SK-N-SH (cell line): ENCODE results near the gene ALPI. TPM values are rescaled to one million over a fixed set of nuclear protein-coding genes. Genes with fewer than 3 reads are reported as not detected.

Experiments used
- CTCF ChIA-PET: fragments of 300-600, 350-600 bp; formaldehyde crosslinking; extraction: SDS; loops from one replicate; lab custom pipeline; 2021; lab: Yijun Ruan, JAX
- POLR2A ChIA-PET: fragments of 350-600 bp; sonication (Branson Sonifier 250); formaldehyde crosslinking; extraction: SDS; loops from one replicate; lab custom pipeline; 2020; ENCODE audit warnings: antibody characterized with exemption, inconsistent platforms; lab: Yijun Ruan, JAX
- DNase-seq: peaks from one replicate; pipeline ENCODE4 v3.0.0; 2012
- H2AFZ ChIP-seq: fragments of 200-600 bp; sonication (generic); 2 replicates; pipeline ENCODE4 v1.8.1; 2016; ENCODE audit warnings: antibody characterized with exemption, mild to moderate bottlenecking, low read depth
- H3F3A ChIP-seq: fragments of 200-600 bp; sonication (generic); replicated peaks from 2 replicates; pipeline ENCODE3; 2016; ENCODE audit warnings: antibody characterized with exemption, mild to moderate bottlenecking; ENCODE audit not compliant: insufficient read depth
- H3K27ac ChIP-seq, 2 experiments: fragments of 200-500 bp in 1 of 2; fragments of 200-600 bp in 1 of 2; sonication (Bioruptor generic) in 1 of 2; sonication (generic), shearing (Covaris generic) in 1 of 2; 2 replicates each; pipeline versions ENCODE4 v1.5.1 to v1.6.1; 2014 to 2016; ENCODE audit warnings: low read depth in 2 of 2, inconsistent platforms in 1 of 2, low read length in 1 of 2, mild to moderate bottlenecking in 1 of 2, mixed read lengths in 1 of 2
- H3K27me3 ChIP-seq: fragments of 200-600 bp; sonication (generic), shearing (Covaris generic); 2 replicates; pipeline ENCODE4 v1.6.1; 2016; ENCODE audit warnings: mixed run types; ENCODE audit not compliant: insufficient read depth
- H3K36me3 ChIP-seq, 2 experiments: fragments of 200-500 bp in 1 of 2; fragments of 200-600 bp in 1 of 2; sonication (Bioruptor generic) in 1 of 2; sonication (generic) in 1 of 2; replicated peaks in 1 of 2; 2 replicates each; pipeline versions ENCODE3 to v1.5.1; 2014 to 2016; ENCODE audit warnings: low read length in 1 of 2, mild to moderate bottlenecking in 1 of 2; ENCODE audit not compliant: insufficient read depth in 2 of 2, control insufficient read depth in 1 of 2
- H3K4me1 ChIP-seq, 2 experiments: fragments of 200-500 bp in 1 of 2; fragments of 200-600 bp in 1 of 2; sonication (Bioruptor generic) in 1 of 2; sonication (generic), shearing (Covaris generic) in 1 of 2; 2 replicates each; pipeline versions ENCODE4 v1.5.1 to v1.6.1; 2014 to 2016; ENCODE audit warnings: low read depth in 1 of 2, low read length in 1 of 2, mixed run types in 1 of 2; ENCODE audit not compliant: insufficient read depth in 2 of 2, control insufficient read depth in 1 of 2
- H3K4me2 ChIP-seq: fragments of 200-600 bp; sonication (generic), shearing (Covaris generic); 2 replicates; pipeline ENCODE4 v1.6.1; 2017; ENCODE audit warnings: mixed run types
- H3K4me3 ChIP-seq, 2 experiments: fragments of 200-500 bp in 1 of 2; fragments of 200-600 bp in 1 of 2; sonication (Bioruptor generic) in 1 of 2; sonication (generic), shearing (Covaris generic) in 1 of 2; 2 replicates each; pipeline versions ENCODE4 v1.5.1 to v1.8.1; 2014 to 2016; ENCODE audit warnings: low read depth in 2 of 2, inconsistent platforms in 1 of 2, low read length in 1 of 2, mild to moderate bottlenecking in 1 of 2, mixed read lengths in 1 of 2, moderate library complexity in 1 of 2
- H3K79me2 ChIP-seq: fragments of 200-600 bp; sonication (generic); 2 replicates; pipeline ENCODE4 v1.8.1; 2017; ENCODE audit warnings: mild to moderate bottlenecking; ENCODE audit not compliant: insufficient read depth
- H3K9ac ChIP-seq: fragments of 200-600 bp; sonication (generic); 2 replicates; pipeline ENCODE4 v1.6.1; 2017; ENCODE audit warnings: mixed run types
- H3K9me2 ChIP-seq: fragments of 200-600 bp; sonication (generic); 2 replicates; pipeline ENCODE4 v1.6.1; 2017; ENCODE audit warnings: mixed run types
- H3K9me3 ChIP-seq: fragments of 200-600 bp; sonication (generic); 2 replicates; pipeline ENCODE4 v1.6.1; 2017; ENCODE audit warnings: mixed run types, mild to moderate bottlenecking, moderate library complexity
- H4K20me1 ChIP-seq: fragments of 200-600 bp; sonication (generic); 2 replicates; pipeline ENCODE4 v1.6.1; 2017; ENCODE audit warnings: mild to moderate bottlenecking, mixed run types; ENCODE audit not compliant: insufficient read depth
- CHD2 ChIP-seq: fragments of 150-350 bp; IDR thresholded peaks from 2 replicates; pipeline ENCODE4 v1.6.1; 2018; ENCODE audit warnings: low read length; ENCODE audit not compliant: partially characterized antibody
- ELF1 ChIP-seq: IDR thresholded peaks from 2 replicates; pipeline ENCODE4 v1.4.0; 2012
- EZH2phosphoT487 ChIP-seq: fragments of 200-600 bp; sonication (generic); IDR thresholded peaks from 2 replicates; pipeline ENCODE4 v1.6.1; 2017; ENCODE audit warnings: low read depth, mixed run types, mild to moderate bottlenecking, antibody characterized with exemption, moderate library complexity, borderline replicate concordance
- FOSL2 ChIP-seq: IDR thresholded peaks from 2 replicates; pipeline ENCODE4 v1.4.0; 2012; ENCODE audit warnings: low read depth, mild to moderate bottlenecking, moderate library complexity, borderline replicate concordance
- FOXJ3 ChIP-seq: sonication (generic); formaldehyde crosslinking; IDR thresholded peaks from 2 replicates; pipeline ENCODE4 v1.5.1; 2020; ENCODE audit warnings: mild to moderate bottlenecking, missing genetic modification reagents
- JUND ChIP-seq: IDR thresholded peaks from 2 replicates; pipeline ENCODE4 v1.4.0; 2012
- MEF2A ChIP-seq: IDR thresholded peaks from 2 replicates; pipeline ENCODE4 v1.4.0; 2012; ENCODE audit warnings: low read depth, borderline replicate concordance
- NFIC ChIP-seq: IDR thresholded peaks from 2 replicates; pipeline ENCODE4 v1.4.0; 2012; ENCODE audit warnings: borderline replicate concordance
- RCOR1 ChIP-seq: fragments of 150-350 bp; IDR thresholded peaks from 2 replicates; pipeline ENCODE4 v1.6.1; 2017; ENCODE audit warnings: antibody characterized with exemption, low read length
- RFX5 ChIP-seq: IDR thresholded peaks from 2 replicates; pipeline ENCODE4 v1.6.1; 2012; ENCODE audit warnings: mild to moderate bottlenecking, improper control_type of control experiment, low read length
- SMC3 ChIP-seq: IDR thresholded peaks from 2 replicates; pipeline ENCODE4 v1.6.1; 2012; ENCODE audit warnings: low read depth, low read length, improper control_type of control experiment
- TAF1 ChIP-seq: IDR thresholded peaks from 2 replicates; pipeline ENCODE4 v1.6.1; 2012; ENCODE audit warnings: low read depth, mild to moderate bottlenecking, low read length, moderate library complexity, borderline replicate concordance
- WGBS: methylation state at CpG from one replicate; pipeline ENCODE4 v1.1.6; 2017; ENCODE audit warnings: low lambda C conversion rate; 5-methylcytosine and 5-hydroxymethylcytosine counted together
- polyA plus RNA-seq, 3 experiments: library from polyadenylated mRNA; depleted of rRNA; stranded (reverse); fragments of >200 nt; gene quantifications; 2 replicates each; pipeline ENCODE4 v1.2.3, GENCODE V29; 2012
- TF ChIP-seq, protein P1 (sequence below): IDR thresholded peaks from 2 replicates; pipeline ENCODE4 v1.4.0; 2012; ENCODE audit warnings: low read depth
- TF ChIP-seq, protein P2 (sequence below): fragments of 150-350 bp; IDR thresholded peaks from 2 replicates; pipeline ENCODE4 v1.6.1; 2016; ENCODE audit warnings: mild to moderate bottlenecking, low read depth, low read length
- TF ChIP-seq, protein P3 (sequence below): fragments of 200-600 bp; sonication (generic); IDR thresholded peaks from 2 replicates; pipeline ENCODE4 v1.6.1; 2017; ENCODE audit warnings: antibody characterized with exemption, mild to moderate bottlenecking, moderate library complexity
- TF ChIP-seq, protein P4 (sequence below): IDR thresholded peaks from 2 replicates; pipeline ENCODE4 v1.4.0; 2012; ENCODE audit warnings: low read depth, borderline replicate concordance
- TF ChIP-seq, protein P5 (sequence below): IDR thresholded peaks from 2 replicates; pipeline ENCODE4 v1.6.1; 2012; ENCODE audit warnings: mild to moderate bottlenecking, low read depth, low read length, moderate library complexity

The ALPI gene
- polyA plus RNA-seq, 1 of the 3 experiments (the other 2 are of a cell fraction): not detected

DNA sequence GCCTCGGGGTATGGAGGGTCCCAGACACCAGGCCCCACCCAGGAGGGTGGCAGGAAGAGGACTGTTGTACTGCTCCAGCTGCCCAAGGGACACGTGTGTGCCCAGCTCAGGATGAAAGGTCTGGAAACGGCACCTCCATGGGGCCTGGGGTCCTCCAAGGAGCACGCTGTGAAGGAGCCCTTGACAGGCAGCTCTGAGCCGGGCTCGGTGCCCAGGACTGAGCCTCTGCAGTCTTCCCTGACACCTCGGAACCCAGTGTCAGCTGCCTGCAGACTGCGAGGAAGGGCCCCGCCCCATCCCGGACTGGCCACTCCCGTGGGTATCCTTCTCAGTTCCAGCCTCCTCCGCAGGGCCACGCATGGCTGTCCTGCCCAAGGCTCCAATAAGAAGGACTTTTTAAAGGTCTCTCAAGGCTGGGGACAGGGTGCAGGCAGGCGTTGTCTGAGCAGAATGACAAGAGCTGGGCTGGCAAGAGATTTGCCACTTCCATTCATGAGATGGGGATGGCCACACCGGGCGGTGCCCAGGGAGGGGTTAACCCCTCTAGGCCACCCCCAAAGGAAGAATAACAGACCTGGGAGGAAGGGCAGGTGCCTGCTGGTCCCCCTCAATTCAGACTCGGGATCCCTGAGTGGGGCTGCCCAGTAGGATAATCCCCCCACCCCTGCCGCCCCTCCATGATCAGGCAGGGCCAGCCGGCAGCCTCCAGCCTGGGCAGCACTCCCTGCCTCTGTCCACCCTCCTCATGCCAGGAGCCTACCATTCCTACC is 22.8 kb downstream of the ALPI start:
- Histone ChIP-seq H3K9me2 (no peaks in the 10 kb centered on the region), H3K9me3 (no peaks in the 10 kb centered on the region), H3K9ac (no peak overlapping the region), H3K4me3 (no peak overlapping the region), H4K20me1 (no peaks in the 10 kb centered on the region), H2AFZ (no peak overlapping the region), H3K27me3 (peaks cover 30% of the 10 kb centered on the region), H3K79me2 (no peaks in the 10 kb centered on the region), H3F3A (no peaks in the 10 kb centered on the region), H3K36me3 (no peaks in the 10 kb centered on the region), H3K4me1 (no peaks in the 10 kb centered on the region), H3K4me2 (no peak overlapping the region), H3K27ac (no peak overlapping the region)
- ChIA-PET CTCF (interaction anchor here (0.9 to 7.7 kb wide), 2 partner anchors 44 to 553 kb away, joined by 3 to 56 read pairs; partner anchors contain the start of gene PRSS56), POLR2A (no interaction called here)
- TF ChIP-seq MEF2A (no peak), RCOR1 (no peak), CHD2 (no peak), NFIC (no peak)
- TF ChIP-seq, protein P1, sequence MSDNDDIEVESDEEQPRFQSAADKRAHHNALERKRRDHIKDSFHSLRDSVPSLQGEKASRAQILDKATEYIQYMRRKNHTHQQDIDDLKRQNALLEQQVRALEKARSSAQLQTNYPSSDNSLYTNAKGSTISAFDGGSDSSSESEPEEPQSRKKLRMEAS: no peak
- whole genome bisulfite sequencing: 61% methylated on average over 4 of the region's 19 CpGs
- DNase-seq: no peak

DNA sequence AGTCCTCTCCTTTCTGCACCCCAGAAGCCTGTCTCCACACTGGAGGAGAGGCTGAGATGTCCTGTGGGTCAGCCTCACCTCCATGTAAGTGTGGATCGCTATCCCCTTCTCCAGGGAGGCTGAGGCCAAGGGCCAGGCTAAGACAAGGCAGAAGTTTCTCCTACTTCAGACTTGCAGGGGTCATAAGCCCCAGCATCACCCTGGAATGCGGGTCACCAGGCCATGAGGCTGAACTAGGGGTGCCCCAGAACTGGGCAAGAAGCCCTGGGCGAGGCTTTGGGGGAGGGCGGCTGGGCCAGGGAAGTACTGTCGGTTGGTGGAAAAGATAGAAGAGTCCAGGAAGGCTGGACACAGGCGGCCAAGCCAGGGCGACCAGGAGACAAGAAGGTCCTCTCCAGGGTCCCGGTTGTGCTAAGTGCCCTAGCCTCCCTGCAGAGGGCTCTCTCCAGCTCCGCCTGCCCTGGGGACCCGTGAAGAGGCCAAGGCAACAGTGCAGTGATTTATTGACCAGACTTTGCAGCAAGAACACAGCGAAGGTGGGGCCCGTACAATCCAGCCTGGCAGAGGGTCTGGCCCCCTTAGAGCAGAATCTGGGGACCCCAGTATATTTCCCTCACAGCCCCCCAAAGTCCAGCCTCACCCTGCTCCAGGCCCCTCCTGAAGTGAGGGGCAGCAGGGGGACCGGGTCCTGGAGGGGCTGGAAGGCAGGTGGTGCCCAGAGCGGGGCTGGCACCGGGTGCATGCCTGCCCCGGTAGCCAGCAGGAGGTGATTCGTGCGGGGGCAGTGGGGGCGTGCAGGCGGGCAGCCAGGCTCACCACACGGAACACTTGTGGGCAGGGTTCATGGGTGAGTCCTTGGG is 23.6 kb downstream of the ALPI start:
- Histone ChIP-seq H3K4me2 (no peak overlapping the region), H2AFZ (no peak overlapping the region), H3K9me3 (no peaks in the 10 kb centered on the region), H3F3A (no peaks in the 10 kb centered on the region), H3K27ac (no peak overlapping the region), H4K20me1 (no peaks in the 10 kb centered on the region), H3K79me2 (no peaks in the 10 kb centered on the region), H3K4me3 (no peak overlapping the region), H3K27me3 (peaks cover 23% of the 10 kb centered on the region), H3K36me3 (no peaks in the 10 kb centered on the region), H3K4me1 (no peaks in the 10 kb centered on the region), H3K9ac (no peak overlapping the region), H3K9me2 (no peaks in the 10 kb centered on the region)
- ChIA-PET POLR2A (no interaction called here), CTCF (no interaction called here)
- WGBS: 50% methylated on average over 4 of the region's 21 CpGs
- DNase-seq: no peak
- TF ChIP-seq ELF1 (no peak), CHD2 (no peak), RFX5 (no peak), MEF2A (no peak), FOXJ3 (CRISPR knock-in tag) (no peak), RCOR1 (no peak), JUND (no peak), SMC3 (no peak), FOSL2 (no peak), EZH2phosphoT487 (no peak), TAF1 (no peak)
- TF ChIP-seq, protein P2, sequence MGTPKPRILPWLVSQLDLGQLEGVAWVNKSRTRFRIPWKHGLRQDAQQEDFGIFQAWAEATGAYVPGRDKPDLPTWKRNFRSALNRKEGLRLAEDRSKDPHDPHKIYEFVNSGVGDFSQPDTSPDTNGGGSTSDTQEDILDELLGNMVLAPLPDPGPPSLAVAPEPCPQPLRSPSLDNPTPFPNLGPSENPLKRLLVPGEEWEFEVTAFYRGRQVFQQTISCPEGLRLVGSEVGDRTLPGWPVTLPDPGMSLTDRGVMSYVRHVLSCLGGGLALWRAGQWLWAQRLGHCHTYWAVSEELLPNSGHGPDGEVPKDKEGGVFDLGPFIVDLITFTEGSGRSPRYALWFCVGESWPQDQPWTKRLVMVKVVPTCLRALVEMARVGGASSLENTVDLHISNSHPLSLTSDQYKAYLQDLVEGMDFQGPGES: no peak
- TF ChIP-seq, protein P3, sequence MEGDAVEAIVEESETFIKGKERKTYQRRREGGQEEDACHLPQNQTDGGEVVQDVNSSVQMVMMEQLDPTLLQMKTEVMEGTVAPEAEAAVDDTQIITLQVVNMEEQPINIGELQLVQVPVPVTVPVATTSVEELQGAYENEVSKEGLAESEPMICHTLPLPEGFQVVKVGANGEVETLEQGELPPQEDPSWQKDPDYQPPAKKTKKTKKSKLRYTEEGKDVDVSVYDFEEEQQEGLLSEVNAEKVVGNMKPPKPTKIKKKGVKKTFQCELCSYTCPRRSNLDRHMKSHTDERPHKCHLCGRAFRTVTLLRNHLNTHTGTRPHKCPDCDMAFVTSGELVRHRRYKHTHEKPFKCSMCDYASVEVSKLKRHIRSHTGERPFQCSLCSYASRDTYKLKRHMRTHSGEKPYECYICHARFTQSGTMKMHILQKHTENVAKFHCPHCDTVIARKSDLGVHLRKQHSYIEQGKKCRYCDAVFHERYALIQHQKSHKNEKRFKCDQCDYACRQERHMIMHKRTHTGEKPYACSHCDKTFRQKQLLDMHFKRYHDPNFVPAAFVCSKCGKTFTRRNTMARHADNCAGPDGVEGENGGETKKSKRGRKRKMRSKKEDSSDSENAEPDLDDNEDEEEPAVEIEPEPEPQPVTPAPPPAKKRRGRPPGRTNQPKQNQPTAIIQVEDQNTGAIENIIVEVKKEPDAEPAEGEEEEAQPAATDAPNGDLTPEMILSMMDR: no peak
- TF ChIP-seq, protein P4, sequence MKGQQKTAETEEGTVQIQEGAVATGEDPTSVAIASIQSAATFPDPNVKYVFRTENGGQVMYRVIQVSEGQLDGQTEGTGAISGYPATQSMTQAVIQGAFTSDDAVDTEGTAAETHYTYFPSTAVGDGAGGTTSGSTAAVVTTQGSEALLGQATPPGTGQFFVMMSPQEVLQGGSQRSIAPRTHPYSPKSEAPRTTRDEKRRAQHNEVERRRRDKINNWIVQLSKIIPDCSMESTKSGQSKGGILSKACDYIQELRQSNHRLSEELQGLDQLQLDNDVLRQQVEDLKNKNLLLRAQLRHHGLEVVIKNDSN: no peak
- TF ChIP-seq, protein P5, sequence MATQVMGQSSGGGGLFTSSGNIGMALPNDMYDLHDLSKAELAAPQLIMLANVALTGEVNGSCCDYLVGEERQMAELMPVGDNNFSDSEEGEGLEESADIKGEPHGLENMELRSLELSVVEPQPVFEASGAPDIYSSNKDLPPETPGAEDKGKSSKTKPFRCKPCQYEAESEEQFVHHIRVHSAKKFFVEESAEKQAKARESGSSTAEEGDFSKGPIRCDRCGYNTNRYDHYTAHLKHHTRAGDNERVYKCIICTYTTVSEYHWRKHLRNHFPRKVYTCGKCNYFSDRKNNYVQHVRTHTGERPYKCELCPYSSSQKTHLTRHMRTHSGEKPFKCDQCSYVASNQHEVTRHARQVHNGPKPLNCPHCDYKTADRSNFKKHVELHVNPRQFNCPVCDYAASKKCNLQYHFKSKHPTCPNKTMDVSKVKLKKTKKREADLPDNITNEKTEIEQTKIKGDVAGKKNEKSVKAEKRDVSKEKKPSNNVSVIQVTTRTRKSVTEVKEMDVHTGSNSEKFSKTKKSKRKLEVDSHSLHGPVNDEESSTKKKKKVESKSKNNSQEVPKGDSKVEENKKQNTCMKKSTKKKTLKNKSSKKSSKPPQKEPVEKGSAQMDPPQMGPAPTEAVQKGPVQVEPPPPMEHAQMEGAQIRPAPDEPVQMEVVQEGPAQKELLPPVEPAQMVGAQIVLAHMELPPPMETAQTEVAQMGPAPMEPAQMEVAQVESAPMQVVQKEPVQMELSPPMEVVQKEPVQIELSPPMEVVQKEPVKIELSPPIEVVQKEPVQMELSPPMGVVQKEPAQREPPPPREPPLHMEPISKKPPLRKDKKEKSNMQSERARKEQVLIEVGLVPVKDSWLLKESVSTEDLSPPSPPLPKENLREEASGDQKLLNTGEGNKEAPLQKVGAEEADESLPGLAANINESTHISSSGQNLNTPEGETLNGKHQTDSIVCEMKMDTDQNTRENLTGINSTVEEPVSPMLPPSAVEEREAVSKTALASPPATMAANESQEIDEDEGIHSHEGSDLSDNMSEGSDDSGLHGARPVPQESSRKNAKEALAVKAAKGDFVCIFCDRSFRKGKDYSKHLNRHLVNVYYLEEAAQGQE: no peak
